NOMO-1 treated with dmso at 0.1 percent for 144 hours (cell line): Measurements from ENCODE around the gene PPP1R16B.
"Not testable (repeated sequence)": the region's sequence is repeated elsewhere in the genome, so short reads cannot be mapped to it uniquely, and the experiment has no call there.

Experiments used
- DNase-seq: peaks from one replicate; lab custom pipeline; 2025; ENCODE audit not compliant: unreplicated experiment; lab: John Stamatoyannopoulos, UW

The PPP1R16B gene

DNA sequence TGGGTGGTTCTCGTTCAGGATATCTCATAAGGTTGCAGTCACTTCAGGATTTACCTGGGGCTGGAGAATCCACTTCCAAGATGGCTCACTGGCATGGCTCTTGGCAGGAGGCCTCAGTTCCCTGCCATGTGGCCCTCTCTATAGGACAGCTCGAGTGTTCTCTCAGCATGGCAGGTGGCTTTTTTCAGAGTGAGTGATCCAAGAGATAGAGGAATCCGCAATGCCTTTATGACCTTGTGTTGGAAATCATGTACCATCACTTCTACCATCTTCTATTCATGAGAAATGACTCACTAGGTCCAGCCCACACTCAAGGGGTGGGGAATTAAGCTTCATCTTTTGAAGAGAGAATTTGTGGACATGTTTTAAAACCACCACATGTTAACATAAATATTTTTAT is 37.8 kb downstream of the PPP1R16B start:
- DNase-seq = no peak

DNA sequence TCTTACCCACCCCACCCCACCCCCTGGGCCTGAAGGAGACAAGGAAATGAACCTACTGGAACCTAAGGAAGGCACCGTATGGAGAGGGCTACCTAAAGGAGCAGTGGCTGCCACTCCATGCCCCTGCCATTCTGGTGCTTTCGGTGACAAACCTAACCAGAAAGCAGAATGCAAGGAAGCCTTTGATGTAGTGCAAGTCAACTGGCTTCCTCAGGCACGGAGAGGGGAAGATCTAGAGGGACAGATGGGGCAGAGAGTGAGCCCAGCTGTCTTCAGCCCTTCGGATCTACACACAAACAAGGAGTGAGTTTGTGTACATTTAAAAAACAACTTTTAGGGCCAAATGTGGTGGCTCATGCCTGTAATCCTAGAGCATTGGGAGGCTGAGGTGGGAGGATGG is 39.5 kb downstream of the PPP1R16B start:
- DNase-seq = no peak

DNA sequence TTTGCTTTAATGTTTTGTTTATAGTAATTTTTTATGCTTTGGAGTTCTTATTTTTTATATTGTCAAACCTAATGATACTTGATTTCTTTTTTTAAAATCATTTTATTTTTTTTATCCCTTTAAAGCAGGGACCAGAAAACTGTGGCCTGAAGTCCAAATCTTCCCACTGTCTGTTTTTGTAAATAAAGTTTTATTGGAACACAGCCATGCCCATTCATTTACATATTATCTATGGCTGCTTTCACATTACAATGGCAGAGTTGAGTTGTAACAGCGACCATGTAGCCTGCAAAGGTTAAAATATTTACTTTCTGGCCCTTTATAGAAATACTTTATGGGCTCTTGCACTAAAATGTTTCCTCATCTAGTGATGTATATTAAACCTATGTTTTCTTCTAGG is 42.3 kb downstream of the PPP1R16B start:
- DNase-seq = no peak

DNA sequence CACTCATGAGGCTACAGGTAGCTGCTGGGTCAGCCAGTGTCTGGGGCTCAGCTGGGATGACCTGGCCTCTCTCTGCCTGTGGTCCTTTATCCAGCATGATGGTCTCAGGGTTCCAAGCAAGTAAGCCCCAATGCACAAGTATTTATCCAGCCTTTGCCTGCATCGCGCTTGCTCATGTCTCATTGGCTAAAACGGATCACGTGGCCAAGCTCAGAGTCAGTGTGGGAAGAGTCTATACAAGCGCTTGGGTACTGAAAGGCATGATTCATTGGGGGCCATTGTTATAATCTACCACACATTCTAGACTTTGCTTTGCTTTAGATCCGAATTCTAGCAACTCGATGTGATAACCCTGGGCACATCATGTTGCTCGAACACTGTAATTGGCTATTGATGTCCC is 48.3 kb downstream of the PPP1R16B start:
- DNase-seq = no peak

DNA sequence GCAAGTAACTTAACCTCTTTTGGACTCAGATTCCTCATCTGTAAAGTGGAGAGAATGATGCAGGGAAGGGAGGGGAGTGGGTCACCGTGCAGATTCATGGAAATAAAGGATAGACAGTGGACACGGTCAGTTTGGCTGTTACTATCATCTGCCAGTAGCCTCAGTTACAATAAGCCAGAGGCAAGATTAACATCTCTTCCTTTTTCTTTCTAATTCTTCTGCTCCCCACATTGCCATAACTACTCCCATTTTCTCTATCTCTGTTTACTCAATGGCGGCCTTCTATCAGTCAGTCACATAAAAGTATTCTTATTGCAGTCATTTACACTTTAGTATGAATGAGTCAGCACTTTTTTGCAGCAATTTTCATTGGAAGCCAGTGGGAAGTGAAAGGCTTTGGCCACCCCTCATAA is 49.2 kb downstream of the PPP1R16B start:
- no peak for DNase-seq

DNA sequence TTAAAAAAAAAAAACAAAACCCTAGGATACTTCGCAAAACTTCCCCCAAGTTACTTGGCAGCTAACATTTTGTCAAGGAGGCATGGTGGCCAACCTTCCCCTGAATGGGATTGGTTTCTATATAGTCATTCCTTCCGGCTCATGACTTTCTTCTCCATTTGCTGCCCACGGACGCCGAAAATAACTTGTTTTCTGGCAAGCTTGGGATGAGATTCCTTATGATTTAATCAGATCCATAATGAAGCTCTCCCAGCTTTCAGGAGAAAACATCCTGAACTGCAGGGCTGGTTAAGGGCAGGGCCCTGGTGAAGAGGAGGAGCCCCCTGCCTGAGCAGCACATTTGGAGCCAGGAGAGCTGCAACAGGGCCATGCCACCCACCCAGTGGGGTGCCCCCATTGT is 49.9 kb downstream of the PPP1R16B start:
- DNase-seq = no peak

DNA sequence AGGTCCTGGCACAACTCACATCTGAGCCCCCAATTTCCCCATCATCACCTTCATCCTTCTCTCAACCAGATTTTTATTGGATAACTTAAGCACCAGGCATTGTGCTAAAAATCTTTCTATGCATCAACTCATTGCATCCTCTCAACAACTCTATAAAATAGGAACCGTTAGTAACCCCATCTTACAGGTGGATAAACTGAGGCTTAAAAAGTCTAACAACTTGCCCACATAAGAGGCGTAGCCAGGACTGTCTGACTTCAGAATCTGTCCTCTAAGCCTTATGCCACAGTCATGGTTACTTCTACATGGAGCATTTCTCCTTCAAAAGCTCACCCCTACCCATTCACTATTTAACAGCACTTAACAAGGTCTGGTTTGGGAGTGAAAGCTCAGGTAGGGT is 51.1 kb downstream of the PPP1R16B start:
- no peak for DNase-seq

DNA sequence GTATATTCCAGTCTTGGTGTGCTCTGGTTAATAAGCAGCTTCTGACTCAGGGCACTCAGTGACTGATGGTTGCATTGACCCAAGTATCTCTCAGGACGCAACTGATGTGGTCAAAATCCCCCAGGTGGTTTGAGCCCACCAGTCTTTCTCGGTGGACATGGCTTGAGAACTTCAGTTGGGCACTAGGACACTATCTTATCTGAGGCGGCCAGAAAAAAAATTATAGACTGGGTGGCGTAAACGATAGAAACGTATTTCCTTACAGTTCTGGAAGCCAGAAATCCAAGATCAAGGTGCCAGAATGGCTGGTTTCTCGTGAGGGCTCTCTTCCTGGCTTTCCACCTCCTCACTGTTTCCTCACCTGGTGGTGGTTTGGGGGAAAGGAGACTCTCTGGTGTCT is 52.2 kb downstream of the PPP1R16B start:
- no peak for DNase-seq

DNA sequence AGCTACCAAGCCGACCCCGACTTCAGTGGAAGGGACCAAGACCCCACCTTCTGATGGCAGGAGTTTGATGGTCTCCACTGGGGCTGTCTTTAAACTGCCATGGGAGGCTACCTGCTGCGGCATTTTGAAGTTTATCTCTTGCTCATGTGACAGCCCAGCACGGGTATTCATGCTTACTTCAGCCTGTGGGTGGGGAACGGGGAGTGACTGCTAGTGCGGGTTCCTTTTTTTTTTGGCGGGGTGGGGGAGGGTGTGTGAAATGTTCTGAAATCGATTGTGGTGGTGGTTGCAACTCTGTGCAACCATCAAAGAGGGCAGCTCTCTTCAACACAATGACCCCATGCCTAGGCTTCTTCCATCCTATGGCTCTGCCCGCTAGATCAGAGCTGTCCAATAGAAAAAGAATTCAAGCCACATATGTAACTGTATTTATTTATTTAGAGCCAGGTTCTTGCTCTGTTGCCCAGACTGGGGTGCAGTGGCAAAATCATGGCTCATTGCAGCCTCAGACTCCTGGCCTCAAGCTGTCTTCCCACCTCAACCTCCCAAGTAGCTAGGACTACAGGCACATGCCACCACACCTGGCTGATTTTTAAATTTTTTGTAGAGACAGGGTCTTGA is 53.7 kb downstream of the PPP1R16B start:
- peak; percentile 80 for DNase-seq

DNA sequence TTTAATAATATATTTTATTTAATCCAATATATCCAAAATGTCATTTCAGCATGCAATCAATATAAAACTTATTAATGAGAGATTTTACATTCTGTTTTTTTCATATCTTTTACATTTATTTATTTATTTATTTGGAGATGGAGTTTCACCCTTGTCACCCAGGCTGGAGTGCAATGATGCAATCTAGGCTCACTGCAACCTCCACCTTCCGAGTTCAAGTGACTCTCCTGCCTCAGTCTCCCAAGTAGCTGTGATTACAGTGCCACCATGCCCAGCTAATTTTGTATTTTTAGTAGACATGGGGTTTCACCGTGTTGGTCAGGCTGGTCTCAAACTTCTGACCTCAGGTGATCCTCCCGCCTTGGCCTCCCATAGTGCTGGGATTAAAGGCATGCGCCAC is 54.4 kb downstream of the PPP1R16B start:
- not testable (repeated sequence) for DNase-seq

DNA sequence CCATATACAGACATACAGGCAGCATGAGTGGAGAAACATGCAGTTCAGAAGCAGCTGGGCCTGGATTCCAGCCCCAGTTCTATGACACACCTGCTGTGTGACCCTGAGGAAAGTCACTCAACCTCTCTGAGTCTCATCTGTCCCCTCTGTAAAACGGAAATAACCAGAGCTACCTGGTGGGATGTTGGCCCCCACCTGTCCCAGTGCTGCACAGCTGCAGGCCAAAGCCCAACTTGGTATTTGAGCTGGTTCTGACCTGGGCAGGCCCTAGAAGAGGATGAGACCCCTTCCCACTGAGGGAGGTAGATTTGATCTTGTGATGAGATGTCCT is 55.5 kb downstream of the PPP1R16B start:
- DNase-seq = no peak

DNA sequence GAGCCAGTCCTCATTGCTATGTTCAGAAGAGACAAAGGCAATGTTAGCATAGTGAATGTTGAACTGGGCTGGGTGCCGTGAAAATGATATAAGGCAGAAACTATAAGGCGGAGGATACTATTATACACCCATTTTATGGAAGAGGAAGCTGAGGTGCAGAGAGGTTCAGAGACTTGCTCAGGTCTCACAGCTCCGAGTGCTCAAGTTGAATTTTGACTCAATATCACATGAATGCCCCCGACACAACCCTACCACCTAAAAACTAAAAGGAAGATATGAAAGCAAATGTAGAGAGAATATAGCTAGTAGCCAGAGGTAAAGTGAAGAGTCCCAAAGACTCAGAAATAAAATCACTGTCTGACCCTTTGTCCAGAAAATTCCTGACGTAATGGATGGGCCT is 56.7 kb downstream of the PPP1R16B start:
- no peak for DNase-seq

DNA sequence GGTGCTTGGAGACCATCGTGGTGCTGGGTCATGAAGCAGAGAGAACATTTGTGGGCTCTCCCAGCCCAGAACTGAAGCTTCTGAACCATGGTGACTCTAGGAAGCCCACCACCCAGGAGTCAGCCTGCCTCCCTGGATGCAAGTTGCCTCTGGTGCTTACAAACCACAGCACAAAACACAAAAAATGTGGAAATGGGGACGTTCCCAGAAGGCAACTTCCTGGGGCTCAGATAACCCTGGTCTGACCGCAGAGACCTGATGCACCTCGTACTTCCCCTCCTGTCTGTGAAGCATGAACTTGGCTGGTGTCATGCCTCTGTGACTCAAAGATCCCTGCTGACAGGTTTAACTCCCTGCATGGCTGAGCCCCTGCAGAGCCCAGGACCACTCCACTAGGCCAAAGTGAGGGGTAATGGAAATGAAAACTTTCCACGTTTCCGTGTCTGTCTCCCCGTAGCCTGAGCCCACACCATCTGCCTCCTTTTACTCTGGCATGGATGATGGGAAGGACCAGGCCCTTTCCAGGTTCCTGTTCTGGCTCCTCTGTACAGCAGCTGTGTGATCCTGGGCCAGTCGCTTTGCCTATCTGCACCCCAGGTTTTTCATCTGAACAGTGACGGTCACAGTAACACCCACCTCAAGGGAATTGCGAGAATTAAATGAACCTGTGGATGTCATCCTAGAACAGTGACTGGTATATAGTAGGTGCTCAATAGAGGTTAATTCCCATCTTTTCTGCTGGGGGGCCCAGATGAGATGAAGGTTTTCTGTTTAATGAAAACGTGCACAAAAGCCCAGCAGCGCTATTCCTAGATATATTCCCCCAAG is 57.7 kb downstream of the PPP1R16B start:
- DNase-seq = peak; percentile 52

DNA sequence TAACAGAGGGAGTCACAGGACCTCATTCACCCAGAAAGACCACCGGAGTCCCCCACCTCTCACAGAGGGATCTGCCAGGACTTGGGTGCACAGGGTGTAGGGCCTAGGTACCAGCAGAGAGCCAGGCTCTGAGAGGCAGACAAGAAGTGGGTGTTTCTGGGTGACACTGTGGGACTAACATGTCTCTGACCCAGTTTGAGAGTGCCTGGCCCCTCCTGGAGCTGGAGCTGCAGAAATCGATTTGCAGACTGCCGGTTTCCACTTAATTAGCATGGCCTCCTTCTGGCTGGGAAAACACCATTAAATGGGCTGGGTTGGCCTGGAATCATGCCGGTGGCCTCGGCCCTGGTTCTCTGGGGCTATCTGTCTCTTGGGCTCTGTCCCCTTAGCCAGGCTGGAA is 59.2 kb downstream of the PPP1R16B start:
- DNase-seq = no peak

DNA sequence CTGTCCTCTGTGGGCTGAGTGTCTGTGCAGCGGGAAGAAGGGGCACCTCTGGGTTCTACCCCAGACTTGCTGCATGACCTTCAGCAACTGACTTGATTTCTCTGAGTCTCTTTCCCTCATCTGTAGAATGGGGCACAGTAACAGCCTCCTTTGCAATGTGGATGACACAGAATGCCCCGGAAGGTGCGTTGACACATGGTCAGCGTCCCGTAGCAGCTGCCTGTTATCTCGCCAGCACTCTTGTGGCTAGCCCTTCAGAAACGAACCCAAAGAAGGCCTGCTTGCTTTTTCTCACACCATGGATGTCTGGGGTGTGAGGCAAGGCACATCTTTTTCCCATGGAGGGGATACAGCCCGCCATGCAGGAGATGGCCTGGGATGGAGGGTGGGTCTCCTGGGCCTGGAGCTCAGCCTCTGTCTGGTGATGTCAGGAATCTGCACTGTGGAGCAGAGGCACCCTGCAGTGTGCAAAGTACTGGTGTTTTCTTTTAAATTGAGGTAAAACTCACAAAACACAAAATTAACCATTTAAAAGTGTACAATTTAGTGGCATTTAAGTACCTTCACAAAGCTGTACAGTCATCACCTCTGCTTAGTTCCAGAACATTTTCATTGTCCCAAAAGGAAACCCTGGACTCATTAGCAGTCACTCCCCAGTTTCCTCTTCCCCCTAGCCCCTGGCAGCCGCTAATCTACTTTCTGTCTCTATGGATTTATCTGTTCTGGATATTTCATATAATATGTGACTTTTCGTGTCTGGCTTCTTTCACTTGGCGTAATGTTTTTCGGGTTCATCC is 61.0 kb downstream of the PPP1R16B start:
- no peak for DNase-seq

DNA sequence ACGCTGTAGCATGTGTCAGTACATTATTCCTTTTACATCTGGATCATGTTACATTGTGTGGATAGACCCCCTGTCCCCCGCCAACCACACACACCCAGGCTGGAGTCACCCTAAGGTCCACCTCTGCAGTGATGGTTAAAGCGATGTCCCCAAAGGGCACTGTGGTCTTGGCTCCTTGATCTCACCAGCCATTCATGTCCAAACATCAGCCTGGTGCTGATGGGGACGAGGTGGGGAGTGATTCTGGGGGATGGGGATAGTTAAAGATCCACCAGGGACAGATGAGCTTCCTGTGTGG is 61.5 kb downstream of the PPP1R16B start:
- no peak for DNase-seq

DNA sequence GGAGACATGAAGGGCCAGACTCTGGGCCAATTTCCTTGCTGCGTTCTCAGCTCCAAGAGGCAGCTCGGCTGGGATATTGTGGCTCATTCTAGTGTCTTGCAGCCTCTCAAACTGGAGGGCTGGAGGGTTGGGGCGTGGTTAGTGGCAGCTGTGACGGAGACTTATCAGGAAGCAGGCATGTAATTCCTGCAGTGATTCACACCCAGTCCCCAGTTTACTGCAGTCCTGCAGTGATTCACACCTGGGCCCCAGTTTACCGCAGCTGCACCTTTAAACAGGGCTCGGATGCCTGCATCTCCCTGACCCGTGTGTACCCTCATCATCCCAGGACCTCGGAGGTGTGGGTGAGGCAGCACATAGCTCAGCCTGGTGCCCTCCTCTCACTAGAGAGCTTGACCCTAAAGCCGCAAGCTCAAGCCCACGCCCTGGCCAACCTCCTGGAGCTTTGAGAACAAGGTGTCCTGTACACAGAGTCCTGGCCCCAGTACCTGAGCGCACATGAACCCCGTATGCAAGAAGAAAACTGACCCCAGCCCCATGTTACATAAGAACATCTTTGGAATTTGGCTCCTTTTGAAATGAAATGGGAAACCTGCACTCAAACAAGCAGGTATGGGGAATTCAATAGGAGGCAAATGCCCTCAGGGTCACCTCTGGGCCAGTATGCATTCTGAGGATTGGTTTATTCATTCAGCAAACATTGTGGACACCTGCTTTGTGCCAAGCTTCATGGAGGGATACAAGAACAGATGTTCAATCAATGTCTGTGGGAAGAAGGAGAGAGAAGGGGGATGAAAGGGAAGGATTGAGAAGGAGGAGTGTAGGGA is 65.4 kb downstream of the PPP1R16B start:
- no peak for DNase-seq

DNA sequence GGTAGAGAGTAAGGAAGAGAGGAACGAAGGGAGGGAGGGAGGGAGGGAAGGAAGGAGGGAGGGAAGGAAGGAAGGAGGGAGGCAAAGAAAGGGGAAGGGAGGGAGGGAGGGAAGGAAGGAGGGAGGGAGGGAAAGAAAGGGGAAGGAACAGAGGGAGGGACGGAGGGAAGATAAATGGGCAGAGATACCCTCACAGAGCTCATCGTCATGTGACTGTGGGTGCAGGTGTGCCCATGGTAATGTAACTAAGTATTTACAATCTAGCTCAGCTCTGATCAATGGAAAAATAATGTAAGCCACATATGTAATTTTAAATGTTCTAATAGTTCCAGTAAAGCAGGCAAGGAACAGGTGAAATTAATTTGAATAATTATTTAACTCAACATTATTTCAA is 66.1 kb downstream of the PPP1R16B start:
- DNase-seq = no peak

DNA sequence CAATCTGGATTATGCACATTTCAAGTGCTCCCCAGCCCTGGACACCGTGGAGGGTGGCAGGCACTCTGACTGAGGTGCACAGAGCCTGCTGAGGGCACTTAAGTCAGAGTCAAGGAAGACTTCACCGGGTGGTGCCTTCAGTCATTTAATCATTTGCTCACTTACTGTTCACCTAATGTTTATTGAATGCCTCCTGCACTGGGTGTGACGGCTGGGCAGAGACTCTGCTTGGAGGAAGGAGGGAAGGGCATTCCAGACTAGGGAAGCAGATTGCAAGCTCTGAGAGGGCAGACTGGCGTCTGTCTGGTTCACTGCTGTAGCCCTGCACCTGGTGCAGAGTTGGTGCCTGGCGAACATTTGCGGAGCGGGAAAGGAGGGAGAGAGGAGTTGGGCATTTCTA is 66.5 kb downstream of the PPP1R16B start:
- no peak for DNase-seq

DNA sequence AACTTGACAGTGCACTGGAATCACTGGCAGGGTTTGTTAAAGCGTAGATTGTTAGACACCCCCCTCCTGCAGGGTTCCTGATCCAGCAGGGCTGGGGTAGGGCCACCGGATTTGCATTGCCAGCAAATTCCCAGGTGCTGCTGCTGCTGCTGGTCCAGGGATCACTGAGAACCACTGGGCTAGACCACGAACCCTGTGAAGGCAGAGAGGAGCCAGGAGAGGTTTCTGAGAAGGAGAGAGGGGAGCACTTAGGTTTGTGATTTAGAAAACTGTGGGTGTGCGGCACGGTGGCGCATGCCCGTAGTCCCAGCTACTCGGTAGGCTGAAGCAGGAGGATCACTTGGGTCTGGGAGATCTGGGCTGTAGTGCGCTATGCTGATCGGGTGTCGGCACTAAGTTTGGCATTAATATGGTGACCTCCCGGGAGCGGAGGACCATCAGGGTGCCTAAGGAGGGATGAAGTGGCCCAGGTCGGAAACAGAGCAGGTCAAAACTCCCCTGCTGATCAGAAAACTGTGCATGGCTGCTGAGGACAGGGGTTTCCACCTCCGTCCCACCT is 67.1 kb downstream of the PPP1R16B start:
- DNase-seq = no peak

DNA sequence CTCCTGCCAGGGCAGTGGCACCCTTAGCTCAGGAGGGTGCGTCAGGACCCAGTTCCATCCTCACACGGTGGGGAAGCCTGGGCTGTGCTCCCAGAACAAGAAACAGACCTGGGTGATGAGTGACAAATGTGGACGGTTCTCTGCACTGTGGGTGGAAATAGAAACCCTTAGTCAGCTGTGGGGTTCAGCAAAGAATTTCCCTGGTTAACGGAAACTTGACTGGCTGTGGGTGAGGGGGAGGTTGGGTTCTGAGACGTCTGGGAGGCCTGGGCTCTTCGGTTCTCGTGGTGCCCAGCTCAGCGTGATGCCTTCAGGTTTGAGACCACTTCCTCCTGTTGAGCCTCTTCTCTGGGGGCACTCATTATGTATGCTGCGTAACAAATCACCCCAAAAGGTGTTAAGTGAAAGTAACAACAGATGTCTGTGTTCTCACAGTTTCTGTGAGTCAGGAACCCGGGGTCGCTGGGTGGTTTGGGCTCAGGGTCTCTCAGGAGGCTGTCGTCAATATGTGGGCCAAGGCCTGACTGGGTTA is 67.6 kb downstream of the PPP1R16B start:
- no peak for DNase-seq
